ENCODE data around the gene CERS6.

DNA sequence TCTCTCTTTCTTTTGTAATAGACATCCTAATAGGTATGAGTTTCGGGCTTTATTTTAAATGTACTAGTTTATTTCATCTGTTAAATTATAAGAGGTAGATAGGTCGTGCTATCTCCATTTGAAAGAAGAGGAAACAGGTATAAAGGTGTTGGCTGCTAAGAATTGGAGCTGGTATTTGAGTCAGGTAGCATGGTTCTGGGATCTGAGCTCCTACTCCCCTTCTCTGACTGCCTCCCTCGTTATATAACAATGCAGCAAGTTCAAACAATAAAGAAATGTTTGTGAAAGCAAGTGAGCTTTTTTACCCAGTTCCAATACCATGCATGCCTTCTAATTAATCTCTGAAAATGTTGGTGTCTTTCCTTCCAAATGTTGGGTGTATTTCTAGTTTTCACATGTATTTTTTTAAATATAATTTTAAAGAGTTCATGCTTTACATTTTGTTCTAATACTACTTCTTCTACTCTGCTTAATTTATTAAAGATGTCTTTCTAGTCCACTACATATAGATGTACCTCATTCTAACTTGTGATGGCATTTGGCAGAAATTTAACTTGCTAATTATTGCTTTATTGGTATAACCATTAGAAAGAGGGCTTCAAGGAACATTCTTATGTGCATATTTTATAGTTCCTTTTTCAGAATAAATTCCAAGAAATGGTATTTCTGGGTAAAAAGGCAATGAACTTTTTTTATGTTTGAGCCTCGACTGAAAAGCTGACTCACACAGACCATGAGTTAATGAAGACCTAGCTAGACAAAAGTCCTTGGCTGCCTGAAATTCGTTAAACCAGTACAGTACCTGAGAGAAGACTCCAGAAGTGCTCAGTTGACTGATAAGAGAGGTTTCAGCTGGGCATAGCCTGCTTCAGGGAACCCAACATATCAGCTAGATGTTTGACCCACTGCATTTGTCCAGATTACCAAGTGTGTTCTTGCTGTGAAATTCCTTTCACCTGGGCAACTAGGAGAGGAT lies 133.5 kb downstream of the CERS6 start:
- TF ChIP-seq POLR2AphosphoS5 (IDR thresholded peaks at IDR 0.05; ENCODE audit: low read depth) (no peak), CTCF (conservative IDR thresholded peaks at IDR 0.05; ENCODE audit: low read depth in 2 of 2) (no peak), JUNB (IDR thresholded peaks at IDR 0.05; ENCODE audit: unreplicated experiment) (no peak), REST (IDR thresholded peaks at IDR 0.05; ENCODE audit: unreplicated experiment) (no peak), EZH2 (IDR thresholded peaks at IDR 0.05; ENCODE audit: low read depth, unreplicated experiment) (no peak), CREB1 (CRISPR knock-in tag; IDR thresholded peaks at IDR 0.05; ENCODE audit: low read depth) (no peak), STAT1 (IDR thresholded peaks at IDR 0.05; ENCODE audit: unreplicated experiment) (no peak), EZH2phosphoT487 (IDR thresholded peaks at IDR 0.05; ENCODE audit: unreplicated experiment) (no peak), ZNF331 (CRISPR knock-in tag; IDR thresholded peaks at IDR 0.05; ENCODE audit: low read depth) (no peak), ZNF114 (CRISPR knock-in tag; IDR thresholded peaks at IDR 0.05) (no peak), ETS1 (IDR thresholded peaks at IDR 0.05) (no peak), NANOG (IDR thresholded peaks at IDR 0.05; ENCODE audit: borderline replicate concordance) (no peak)
- TF ChIP-seq, protein P1, sequence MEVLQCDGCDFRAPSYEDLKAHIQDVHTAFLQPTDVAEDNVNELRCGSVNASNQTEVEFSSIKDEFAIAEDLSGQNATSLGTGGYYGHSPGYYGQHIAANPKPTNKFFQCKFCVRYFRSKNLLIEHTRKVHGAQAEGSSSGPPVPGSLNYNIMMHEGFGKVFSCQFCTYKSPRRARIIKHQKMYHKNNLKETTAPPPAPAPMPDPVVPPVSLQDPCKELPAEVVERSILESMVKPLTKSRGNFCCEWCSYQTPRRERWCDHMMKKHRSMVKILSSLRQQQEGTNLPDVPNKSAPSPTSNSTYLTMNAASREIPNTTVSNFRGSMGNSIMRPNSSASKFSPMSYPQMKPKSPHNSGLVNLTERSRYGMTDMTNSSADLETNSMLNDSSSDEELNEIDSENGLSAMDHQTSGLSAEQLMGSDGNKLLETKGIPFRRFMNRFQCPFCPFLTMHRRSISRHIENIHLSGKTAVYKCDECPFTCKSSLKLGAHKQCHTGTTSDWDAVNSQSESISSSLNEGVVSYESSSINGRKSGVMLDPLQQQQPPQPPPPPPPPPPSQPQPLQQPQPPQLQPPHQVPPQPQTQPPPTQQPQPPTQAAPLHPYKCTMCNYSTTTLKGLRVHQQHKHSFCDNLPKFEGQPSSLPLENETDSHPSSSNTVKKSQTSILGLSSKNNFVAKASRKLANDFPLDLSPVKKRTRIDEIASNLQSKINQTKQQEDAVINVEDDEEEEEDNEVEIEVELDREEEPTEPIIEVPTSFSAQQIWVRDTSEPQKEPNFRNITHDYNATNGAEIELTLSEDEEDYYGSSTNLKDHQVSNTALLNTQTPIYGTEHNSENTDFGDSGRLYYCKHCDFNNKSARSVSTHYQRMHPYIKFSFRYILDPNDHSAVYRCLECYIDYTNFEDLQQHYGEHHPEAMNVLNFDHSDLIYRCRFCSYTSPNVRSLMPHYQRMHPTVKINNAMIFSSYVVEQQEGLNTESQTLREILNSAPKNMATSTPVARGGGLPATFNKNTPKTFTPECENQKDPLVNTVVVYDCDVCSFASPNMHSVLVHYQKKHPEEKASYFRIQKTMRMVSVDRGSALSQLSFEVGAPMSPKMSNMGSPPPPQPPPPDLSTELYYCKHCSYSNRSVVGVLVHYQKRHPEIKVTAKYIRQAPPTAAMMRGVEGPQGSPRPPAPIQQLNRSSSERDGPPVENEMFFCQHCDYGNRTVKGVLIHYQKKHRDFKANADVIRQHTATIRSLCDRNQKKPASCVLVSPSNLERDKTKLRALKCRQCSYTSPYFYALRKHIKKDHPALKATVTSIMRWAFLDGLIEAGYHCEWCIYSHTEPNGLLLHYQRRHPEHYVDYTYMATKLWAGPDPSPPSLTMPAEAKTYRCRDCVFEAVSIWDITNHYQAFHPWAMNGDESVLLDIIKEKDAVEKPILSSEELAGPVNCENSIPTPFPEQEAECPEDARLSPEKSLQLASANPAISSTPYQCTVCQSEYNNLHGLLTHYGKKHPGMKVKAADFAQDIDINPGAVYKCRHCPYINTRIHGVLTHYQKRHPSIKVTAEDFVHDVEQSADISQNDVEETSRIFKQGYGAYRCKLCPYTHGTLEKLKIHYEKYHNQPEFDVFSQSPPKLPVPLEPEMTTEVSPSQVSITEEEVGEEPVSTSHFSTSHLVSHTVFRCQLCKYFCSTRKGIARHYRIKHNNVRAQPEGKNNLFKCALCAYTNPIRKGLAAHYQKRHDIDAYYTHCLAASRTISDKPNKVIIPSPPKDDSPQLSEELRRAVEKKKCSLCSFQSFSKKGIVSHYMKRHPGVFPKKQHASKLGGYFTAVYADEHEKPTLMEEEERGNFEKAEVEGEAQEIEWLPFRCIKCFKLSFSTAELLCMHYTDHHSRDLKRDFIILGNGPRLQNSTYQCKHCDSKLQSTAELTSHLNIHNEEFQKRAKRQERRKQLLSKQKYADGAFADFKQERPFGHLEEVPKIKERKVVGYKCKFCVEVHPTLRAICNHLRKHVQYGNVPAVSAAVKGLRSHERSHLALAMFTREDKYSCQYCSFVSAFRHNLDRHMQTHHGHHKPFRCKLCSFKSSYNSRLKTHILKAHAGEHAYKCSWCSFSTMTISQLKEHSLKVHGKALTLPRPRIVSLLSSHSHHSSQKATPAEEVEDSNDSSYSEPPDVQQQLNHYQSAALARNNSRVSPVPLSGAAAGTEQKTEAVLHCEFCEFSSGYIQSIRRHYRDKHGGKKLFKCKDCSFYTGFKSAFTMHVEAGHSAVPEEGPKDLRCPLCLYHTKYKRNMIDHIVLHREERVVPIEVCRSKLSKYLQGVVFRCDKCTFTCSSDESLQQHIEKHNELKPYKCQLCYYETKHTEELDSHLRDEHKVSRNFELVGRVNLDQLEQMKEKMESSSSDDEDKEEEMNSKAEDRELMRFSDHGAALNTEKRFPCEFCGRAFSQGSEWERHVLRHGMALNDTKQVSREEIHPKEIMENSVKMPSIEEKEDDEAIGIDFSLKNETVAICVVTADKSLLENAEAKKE (CRISPR knock-in tag; IDR thresholded peaks at IDR 0.05), result no peak; the same call in 1 of the 2 replicates
